Nucleus accumbens (tissue), 56 donors: Measurements from ENCODE around the gene KCNN3.
A peak's percentile ranks its signal among the peaks of the same experiment; 100 is the strongest.

Experiments
- DNase-seq, 56 donors: peaks; one replicate each; lab custom pipeline; 2025; lab: John Stamatoyannopoulos, UW

The KCNN3 gene

DNA sequence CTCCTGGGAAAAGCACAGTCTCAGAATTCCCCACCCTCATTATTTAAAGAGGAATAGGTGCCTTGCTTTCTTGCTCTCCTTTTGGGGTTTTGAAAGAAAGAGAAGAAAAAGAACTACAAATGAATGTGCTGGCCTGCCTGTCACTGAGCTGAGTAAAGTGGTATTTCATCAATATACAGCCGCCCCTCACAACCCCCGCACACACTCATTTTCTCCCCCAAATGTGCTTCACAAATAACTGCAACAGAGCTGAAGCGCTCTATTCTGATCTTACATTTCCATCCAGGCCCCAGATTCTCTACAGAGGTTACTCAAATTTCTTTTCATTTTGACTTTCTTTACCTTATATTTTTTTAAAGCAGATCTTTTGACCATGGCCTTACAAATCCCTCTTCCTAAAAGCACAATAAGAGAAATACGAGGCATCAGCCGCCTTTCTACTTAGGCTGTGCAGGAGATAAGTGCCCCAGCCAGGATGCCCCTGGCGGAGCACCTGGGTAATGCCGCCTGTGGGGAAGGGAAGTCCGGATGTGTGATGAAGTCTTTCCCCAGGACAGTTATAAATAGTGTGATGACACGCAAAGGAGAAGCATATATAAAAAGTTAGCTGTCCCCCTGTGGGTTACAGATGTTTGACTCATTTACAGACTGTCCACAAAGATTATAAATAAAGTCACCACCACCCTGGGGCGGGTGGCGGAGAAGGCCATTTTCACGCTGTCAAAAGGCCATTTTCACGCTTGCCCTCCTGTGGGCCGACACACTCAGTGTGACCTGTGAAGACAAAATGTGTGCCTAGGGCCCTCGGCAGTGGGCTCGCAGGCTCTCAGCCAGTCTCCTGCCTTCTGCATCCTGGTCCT lies 6.5 kb downstream of the KCNN3 start:
- DNase-seq = peak in 5 of 56 donors; percentile 6 to 51 (median 14)

DNA sequence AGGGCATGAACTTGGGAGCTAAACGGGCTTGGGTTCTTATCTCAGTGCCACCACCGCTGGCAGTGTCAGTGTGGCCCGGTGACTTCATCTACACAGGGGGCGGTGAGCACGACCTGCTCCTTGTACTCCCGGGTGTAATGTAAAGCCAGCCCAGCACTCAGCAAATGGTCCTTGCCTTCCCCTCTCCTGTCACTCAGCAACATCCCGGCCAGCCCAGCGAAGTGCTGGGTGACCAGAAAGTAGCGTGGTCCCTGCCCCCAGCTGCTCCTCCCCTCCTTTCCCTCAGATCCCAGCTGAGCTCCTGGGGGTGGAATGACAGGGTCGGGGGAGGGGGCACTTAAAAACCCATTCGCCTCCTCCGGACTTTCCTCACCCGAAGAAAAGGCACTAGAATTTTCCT lies 7.2 kb downstream of the KCNN3 start:
- DNase-seq = no peak

DNA sequence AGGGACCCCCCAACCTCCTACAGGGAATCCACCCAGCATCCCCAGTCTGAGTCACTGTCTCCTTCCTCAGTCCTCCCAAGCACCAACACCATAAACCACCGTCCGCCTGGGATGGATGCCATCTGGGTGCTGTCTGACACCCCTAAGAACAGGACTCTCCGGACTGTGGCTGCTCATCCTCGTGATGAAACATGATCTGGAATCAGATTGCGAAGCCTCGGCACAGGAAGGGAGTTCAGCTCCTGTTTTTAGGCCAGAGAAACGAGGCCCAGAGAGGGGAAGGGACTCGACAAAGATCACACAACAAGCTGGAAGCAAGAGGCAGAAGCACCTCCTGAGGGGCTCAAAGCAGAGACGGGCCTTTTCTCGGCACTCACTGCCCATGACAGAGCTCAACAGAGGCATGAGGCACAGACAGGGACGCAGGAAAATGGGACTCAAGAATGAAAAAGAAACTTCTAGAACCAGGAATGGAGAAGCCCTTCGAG lies 8.4 kb downstream of the KCNN3 start:
- no peak for DNase-seq

DNA sequence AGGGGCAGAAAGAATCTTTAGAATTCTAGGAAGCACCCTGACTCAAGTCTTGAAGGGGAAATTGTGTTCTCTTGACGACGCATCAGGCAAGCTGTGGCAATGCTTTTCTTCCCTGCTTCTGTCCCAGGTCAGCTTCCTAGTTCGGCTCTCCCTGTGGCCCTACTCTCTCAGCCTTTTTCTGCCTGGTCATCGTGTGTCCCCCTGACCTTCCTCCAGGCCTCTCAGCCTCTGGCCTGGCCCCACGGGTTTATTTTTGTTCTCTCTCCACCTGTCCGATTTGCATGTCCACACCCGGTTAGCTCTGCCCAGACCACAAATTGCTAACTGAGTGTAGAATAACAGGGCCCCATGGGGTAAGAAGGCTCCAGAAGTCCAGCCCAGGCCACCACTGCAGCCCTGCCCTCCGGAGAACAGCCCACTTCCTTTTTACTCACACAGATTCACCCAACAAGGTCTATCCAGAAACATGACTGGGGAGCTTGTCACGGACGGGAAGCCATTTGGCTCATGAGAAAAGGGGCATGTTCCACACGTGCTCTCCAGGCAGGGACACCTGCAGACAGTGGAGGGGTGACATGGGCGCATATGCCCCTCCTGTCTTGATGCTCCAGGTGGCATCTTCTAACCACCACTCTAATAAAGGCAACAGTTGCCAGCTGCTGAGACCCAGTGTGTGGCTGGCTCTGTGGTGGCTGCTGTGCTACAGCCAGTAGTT lies 9.8 kb downstream of the KCNN3 start:
- no peak for DNase-seq

DNA sequence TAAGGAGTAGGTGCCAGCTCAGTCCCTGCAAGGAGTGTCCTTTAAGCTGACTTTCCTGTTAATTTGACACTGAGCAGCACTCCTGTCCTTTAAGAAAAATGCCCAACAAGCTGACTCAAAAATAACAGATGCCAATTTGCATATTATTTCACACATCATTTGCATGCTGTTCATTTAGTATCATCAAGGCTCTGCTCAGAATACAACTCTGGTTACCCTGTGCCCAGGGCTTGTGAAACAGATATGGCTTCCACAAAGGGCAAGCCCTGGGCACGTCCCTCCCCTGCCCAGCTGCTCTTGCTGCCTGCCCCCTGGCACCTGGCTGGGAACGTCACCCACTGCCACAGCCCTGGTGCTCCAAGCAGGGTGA lies 10.3 kb downstream of the KCNN3 start:
- DNase-seq = no peak

DNA sequence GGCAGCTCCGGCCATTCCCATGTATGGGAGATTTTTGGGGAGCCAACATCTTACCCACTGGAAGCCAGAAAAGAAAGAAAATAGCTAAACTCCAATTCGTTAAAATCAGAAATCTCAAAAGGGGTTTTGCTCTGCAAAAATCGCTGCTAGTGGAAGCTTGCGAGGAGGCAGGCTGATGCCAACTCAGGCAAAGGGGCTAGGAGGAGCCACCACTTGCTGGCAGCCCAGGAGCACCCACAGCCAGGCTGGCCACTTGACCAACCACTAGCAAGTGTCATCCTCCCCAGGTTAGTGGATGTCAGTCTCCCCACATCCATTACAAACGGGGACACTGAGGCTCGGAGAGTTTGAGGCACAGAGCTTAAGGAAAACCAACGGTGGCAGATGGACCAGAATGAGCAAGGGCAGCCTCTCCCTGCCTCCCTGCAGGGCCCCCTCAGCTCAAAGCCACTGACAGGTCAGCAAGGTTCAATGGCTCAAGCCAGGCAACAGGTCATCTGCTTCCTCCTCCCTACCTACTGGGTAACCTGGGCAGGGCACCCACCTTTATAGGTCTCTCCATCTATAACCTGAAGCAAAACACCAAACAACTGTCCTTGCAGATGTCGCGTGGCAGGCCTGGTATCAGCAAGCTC lies 10.8 kb downstream of the KCNN3 start:
- DNase-seq = no peak

DNA sequence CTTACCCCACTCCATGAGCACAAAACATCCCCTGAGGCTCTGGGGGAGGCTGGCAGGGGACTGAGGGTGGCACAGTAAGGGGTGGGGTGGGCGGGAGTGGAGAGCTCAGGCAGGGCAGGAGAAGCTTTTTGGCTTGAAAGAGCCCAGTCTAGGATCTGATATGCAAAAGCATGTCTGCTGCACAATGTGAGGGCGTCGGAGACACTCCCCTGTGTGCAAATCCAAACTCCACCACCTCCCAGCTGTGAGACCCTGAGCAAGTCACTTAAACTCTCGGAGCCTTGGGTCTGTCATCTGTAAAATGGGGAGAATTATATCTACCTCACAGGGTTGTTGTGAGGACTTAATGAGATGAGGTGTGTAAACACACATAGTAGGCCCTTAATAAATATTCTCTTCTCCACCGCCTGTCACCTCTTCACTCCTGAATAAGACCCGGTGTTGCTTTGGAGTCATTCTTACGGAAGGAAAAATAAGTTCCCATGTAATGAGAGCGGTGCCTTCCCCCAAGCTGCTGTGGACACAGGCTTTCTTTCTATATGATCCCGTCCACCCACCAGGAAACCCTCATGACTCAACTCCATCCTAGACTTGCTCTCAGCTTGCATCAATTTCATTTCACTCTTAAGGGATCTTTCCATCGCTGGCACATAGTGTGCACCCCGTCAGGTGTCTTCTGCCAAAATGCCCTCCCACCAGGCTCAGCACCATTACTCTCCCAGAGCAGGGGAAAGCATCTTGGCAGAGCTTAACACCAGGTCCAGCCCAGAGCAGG lies 12.5 kb downstream of the KCNN3 start:
- no peak for DNase-seq

DNA sequence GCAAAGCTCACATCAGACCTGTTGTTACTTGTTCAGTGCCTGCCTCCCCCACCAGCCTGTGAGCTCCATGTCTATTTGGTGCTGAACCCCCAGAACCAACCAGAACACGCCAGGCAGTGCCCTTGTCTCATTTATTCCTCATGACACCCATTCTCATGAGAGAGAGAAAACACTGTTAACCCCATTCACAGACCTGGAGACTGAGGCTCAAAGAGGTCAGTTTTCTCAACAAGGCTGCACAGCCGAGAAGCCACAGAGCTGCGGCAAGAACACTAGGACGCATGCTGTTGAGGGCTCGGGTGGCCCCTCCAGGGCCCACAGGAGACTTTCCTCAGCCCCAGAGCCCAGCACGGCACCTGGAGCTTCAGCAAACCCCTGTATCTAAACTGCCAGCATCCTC lies 13.1 kb downstream of the KCNN3 start:
- no peak for DNase-seq

DNA sequence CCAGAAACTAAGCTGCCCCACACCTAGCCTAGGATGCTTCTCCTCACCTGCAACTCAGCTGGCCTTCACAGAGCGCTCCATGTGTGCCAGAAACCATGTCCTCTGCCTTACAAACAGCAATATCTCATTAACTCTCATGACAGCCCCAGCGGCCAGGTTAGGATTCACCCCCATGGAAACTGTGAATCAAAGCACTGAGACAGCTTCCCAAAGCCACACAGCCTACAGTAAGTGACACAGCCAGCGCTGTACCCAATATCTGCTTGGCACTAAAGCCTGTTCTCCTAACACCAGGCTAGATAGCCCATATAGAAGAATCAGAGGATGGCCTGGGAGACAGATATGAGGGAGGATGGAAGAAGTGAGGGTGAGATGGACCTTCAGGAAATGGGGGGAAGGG lies 13.5 kb downstream of the KCNN3 start:
- no peak for DNase-seq

DNA sequence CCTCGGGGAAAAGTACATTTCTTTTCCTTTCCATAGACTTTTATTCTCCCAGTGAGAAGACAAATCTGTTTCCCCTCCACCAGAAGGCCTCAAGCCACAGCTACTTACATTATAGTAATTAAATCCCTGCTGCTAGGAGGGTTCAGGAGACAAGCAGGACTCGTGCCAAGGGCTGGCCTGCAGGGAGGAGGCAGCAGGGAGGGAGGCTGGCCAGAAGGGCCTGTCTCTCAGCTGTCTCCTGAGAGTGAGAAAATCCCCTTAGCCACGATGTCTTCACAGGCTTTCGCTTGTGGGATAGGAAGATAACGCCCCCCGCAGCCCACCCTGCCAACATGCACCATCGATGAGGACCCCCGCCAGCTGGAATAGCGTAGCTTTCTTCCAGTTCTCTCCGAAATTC lies 14.0 kb downstream of the KCNN3 start:
- peak in 1 of 56 donors; percentile 32 for DNase-seq

DNA sequence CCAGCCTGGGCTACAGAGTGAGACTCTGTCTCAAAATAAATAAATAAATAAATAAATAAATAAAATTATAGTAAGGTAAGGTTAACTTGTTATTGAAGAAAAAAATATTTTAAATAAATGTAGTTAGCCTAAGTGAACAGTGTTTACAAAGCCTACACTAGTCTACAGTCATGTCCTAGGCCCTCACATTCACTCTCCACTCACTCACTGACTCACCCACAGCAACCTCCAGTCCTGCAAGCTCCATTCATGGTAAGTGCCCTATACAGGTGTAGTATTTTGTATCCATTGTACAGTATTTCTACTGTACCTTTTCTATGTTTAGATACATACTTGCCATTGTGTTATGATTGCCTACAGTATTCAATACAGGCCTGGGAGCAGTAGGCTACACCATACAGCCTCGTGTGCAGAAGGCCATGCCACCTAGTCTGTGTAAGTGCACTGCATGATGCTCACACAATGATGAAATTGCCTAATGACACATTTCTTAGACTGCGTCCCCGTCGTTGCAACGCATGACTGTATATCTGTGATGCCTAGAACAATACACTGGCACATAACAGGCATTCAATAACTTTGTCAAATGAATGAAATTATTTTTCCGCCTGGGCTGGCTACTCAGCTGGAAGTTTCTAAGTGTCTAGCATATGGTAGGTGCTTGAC lies 14.8 kb downstream of the KCNN3 start:
- no peak for DNase-seq

DNA sequence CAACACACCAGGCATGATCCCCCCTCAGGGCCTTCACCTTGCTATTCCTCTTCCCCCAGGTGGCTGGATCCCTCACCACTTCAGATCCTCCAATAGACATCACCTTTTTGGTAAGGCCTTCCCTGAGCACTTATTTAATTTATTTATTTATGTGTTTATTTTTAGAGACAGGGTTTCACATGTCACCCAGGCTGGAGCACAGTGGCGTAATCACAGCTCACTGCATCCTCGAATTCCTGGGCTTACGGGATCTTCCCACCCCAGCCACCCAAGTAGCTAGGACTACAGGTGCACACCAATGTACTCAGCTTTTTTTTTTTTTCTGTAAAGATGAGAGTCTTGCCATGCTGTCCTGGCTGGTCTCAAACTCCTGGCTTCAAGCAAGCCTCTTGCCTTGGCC lies 17.2 kb downstream of the KCNN3 start:
- DNase-seq = no peak

DNA sequence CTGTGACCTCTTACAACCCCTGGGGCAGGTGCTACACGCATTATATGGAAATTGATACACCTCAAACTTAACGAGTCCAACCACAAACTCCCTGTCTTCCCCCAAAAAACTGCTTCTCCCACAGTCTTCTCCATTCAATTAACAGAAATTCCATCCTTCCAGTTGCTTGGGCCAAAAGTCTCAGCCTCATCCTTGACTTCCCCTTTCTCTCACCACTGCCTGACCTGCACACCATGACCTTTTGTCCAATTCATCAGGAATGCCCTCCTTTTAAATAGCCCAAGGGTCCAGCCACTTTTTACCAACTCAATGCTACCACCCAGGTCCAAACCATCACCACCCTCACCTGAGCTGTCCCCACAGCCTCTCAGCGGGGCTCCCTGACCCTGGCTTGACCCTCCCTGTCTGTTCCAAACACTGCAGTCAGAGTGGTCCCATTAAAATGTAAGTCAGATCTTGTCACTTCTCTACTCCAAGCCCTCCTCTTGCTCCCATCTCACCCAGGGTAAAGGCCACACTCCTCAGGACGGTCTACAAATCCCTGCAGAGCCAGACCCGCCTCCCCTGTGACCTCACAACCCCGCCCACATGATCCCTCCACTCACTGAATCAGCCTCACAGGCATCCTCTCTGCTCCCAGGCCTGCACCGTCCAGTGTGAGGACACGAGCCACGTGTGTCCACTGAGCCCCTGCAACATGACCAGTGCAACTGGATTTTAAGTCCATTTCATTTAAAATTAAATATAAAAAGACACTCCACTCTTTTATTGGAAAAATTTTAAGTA lies 18.5 kb downstream of the KCNN3 start:
- DNase-seq = no peak

DNA sequence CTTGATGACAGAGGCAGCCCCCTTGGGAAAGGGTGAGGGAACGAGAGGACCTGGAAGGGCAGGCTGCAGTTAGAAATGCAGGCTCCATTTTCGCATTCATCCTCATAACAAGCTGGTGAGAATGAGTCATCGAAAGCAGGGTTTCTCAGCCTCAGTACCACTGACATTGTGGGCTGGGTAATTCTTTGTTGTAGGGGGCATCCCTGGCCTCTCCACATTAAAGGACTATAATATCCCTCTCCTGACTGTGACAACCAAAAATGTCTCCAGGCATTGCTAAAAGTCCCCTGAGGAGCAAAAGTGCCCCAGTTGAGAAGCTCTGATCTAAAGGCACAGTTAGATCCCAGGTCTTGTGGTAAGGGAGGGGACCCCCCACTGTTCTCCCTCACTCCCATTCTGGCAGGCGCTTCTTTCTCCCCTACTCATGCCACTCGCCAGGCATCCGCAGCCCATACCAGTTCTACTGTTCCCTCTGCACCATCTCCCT lies 20.4 kb downstream of the KCNN3 start:
- DNase-seq = no peak

DNA sequence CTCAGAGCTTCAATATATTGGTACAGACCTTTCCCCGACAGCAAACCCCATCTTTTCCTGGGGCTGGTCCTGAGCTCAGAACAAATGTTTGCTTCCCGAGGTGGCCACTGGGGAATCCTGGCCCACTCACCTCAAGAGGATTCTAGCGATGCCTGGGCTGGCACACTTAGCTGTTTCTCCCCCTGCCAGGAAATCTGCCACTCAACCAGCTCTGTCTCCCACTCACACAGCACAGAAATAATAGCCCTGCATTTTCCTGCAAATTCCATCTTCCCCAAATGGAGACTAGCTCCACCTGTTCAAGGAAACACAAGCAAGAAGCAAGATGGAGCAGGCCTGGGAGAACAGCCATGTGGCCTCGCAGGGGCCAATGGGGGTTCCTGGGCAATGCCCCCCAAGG lies 21.1 kb downstream of the KCNN3 start:
- DNase-seq = peak in 5 of 56 donors; percentile 17 to 41 (median 30)

DNA sequence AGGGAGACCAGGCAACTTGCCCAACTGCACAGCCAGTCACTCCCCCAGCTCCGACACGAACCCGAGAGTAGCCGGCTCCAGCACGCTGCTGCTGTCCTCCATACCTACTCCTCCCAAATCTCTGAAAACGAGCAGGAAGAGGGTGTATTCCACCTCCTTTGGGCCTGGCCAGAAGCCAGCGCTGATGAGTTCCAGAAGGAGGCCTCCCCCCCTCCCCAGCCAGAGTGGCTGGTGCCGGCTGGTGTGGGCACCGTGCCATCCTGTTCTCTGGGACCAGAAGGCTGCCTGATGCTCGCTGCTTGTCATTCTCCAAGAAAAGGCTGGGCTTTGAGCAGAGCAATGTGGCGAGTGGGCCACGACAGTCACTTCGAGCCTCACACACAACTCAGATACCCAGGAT lies 22.2 kb downstream of the KCNN3 start:
- peak in 51 of 56 donors; percentile 19 to 83 (median 64) for DNase-seq

DNA sequence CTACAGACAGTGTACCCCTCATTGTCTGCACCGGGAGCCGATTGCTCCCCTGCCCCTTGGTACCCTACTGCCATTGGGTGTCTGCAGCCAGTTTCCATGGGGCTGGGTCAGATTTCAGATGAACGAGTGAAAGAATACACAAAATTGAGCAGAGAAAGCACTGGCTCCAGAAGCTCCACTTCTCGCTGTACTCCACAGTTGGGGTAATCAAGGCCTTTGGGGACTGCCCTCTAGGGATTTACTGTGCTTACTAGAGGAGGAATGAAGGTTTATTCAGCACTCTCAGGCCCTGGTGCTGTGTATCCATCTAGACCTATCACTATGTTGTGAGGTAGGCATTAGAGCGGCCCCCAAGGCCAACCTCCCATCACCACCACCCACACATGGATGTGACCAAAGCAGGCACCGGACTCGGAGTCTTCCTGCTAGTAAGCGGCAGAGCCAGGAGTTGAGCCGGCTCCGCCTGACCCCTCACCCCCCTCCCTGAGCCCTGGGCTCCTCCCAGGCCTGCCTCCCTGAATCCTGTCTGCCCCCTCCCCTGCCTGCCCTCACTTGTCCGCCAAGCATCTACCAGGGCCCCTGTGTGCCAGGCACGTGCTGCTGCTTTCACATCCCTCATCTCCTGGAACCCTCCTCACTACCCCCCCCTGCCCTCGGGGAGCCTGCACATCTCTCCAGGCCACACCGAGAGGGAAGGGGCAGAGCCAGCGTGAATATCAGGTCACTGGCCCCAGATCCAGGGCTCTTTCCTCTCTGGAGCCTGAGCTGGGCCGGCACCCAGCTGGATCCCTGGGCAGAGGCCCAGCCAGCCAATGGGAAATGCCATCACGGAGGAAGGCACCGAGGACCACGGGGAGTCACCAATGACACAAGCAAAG lies 23.3 kb downstream of the KCNN3 start:
- peak in 52 of 56 donors; percentile 22 to 87 (median 66) for DNase-seq

DNA sequence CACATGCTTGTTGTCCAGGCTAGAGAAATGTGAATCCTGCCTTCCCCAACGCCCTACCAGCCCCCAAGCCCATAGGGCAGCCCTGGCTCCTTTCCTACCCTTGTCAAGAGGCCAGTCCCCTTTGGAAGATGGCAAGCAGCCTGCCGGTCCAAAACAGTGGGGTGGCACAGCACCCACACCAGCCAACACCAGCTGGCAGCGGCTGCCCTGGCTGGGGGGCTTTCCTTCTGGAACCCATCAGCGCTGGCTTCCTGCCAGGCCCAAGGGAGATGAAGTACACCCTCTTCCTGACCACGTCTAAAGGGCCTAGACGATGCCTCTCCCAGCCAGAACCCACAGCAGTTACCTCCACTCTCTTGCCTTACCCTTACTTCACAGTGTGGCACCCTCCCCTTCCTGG lies 24.2 kb downstream of the KCNN3 start:
- DNase-seq = peak in 20 of 56 donors; percentile 7 to 65 (median 32)
